HCT116 (cell line): ENCODE results near the gene WASHC3.

Source experiments
- CBX3 ChIP-seq: IDR thresholded peaks from 2 replicates; pipeline ENCODE4 v1.6.1; 2012; ENCODE audit warnings: low read depth
- EGR1 ChIP-seq: IDR thresholded peaks from 2 replicates; pipeline ENCODE4 v1.6.1; 2012; ENCODE audit warnings: low read depth
- ELF1 ChIP-seq: IDR thresholded peaks from 2 replicates; pipeline ENCODE4 v1.6.1; 2012; ENCODE audit warnings: low read depth, borderline replicate concordance
- EZH2 ChIP-seq: fragments of 200-600 bp; sonication (generic); IDR thresholded peaks from 2 replicates; pipeline ENCODE4 v1.6.1; 2017; ENCODE audit warnings: antibody characterized with exemption, mixed run types
- EZH2phosphoT487 ChIP-seq: fragments of 200-600 bp; IDR thresholded peaks from 2 replicates; pipeline ENCODE4 v1.6.1; 2018; ENCODE audit warnings: antibody characterized with exemption, borderline replicate concordance
- JUND ChIP-seq: IDR thresholded peaks from 2 replicates; pipeline ENCODE4 v1.6.1; 2012
- MAX ChIP-seq: IDR thresholded peaks from 2 replicates; pipeline ENCODE4 v1.6.1; 2012
- POLR2A ChIP-seq: IDR thresholded peaks from 2 replicates; pipeline ENCODE4 v1.7.0; 2011; ENCODE audit warnings: borderline replicate concordance; ENCODE audit not compliant: insufficient read depth, insufficient read length; ENCODE audit errors: extremely low read depth
- POLR2AphosphoS5 ChIP-seq: IDR thresholded peaks from 2 replicates; pipeline ENCODE4 v1.6.1; 2011; ENCODE audit warnings: mild to moderate bottlenecking, low read depth, low read length, moderate library complexity
- RAD21 ChIP-seq: IDR thresholded peaks from 2 replicates; pipeline ENCODE4 v1.6.1; 2012; ENCODE audit warnings: low read depth, mild to moderate bottlenecking
- YY1 ChIP-seq: IDR thresholded peaks from 2 replicates; pipeline ENCODE4 v1.6.1; 2011; ENCODE audit warnings: low read length, low read depth, moderate library complexity, mild to moderate bottlenecking; ENCODE audit not compliant: insufficient replicate concordance; ENCODE audit errors: extremely low read depth
- ZNF274 ChIP-seq: fragments of 200-500 bp; sonication (Bioruptor generic); IDR thresholded peaks from 2 replicates; pipeline ENCODE4 v1.6.1; 2014; ENCODE audit warnings: mild to moderate bottlenecking, low read depth, low read length, inconsistent platforms
- TF ChIP-seq, protein P1 (sequence below), 3 experiments: fragments of 200-600 bp in 1 of 3; sonication (generic) in 1 of 3; IDR thresholded peaks in 2 of 3; conservative IDR thresholded peaks in 1 of 3; 2 replicates each; pipeline ENCODE4 v1.5.1; 2012 to 2017; ENCODE audit warnings: low read depth in 2 of 3, low read length in 2 of 3, antibody characterized with exemption in 1 of 3, borderline replicate concordance in 1 of 3, control low read depth in 1 of 3, mild to moderate bottlenecking in 1 of 3, mixed read lengths in 1 of 3, mixed run types in 1 of 3, moderate library complexity in 1 of 3; ENCODE audit not compliant: insufficient read depth in 1 of 3
- TF ChIP-seq, protein P2 (sequence below): IDR thresholded peaks from 2 replicates; pipeline ENCODE4 v1.6.1; 2012

DNA sequence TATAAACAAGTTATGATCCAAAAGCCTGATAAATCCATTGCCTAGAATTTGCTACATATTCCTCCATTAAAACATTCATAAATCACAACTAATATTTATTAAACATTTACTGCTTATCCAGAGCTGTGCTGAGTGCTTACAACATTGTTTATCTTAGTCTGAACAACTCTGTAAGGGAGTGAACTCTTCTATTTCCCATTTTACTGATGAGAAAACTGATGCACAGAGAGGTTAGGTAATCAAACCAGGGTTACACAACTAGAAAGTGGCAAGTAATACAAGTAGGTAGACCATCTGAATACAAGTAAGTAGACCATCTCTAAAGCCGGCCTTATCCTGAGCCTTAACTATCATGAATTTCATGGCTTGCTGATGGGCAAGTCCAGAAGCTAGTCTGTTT lies 39.5 kb downstream of the WASHC3 start:
- TF ChIP-seq, protein P1, sequence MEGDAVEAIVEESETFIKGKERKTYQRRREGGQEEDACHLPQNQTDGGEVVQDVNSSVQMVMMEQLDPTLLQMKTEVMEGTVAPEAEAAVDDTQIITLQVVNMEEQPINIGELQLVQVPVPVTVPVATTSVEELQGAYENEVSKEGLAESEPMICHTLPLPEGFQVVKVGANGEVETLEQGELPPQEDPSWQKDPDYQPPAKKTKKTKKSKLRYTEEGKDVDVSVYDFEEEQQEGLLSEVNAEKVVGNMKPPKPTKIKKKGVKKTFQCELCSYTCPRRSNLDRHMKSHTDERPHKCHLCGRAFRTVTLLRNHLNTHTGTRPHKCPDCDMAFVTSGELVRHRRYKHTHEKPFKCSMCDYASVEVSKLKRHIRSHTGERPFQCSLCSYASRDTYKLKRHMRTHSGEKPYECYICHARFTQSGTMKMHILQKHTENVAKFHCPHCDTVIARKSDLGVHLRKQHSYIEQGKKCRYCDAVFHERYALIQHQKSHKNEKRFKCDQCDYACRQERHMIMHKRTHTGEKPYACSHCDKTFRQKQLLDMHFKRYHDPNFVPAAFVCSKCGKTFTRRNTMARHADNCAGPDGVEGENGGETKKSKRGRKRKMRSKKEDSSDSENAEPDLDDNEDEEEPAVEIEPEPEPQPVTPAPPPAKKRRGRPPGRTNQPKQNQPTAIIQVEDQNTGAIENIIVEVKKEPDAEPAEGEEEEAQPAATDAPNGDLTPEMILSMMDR (IDR thresholded peaks at IDR 0.05 in 2 of 3, conservative IDR thresholded peaks at IDR 0.05 in 1 of 3; ENCODE audit: borderline replicate concordance in 1 of 3, insufficient read depth in 1 of 3, low read depth in 2 of 3, low read length in 2 of 3): no peak
- no peak for TF ChIP-seq POLR2A
- no peak for TF ChIP-seq YY1
- TF ChIP-seq EZH2: no peak
- no peak for TF ChIP-seq RAD21
- no peak for TF ChIP-seq MAX
- no peak for TF ChIP-seq ZNF274
- TF ChIP-seq POLR2AphosphoS5: no peak
- no peak for TF ChIP-seq JUND
- TF ChIP-seq, protein P2, sequence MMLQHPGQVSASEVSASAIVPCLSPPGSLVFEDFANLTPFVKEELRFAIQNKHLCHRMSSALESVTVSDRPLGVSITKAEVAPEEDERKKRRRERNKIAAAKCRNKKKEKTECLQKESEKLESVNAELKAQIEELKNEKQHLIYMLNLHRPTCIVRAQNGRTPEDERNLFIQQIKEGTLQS: no peak
- no peak for TF ChIP-seq EZH2phosphoT487
- no peak for TF ChIP-seq CBX3
- TF ChIP-seq ELF1: no peak
- TF ChIP-seq EGR1: no peak
